ENCODE measurements around the gene TBC1D10A. TPM values are rescaled to one million over a fixed set of nuclear protein-coding genes. Genes with fewer than 3 reads are reported as not detected.

Gene TBC1D10A
- total and polyA plus RNA-seq, 11 donors, result 4.3 to 10.1 (median 7.1) TPM

DNA sequence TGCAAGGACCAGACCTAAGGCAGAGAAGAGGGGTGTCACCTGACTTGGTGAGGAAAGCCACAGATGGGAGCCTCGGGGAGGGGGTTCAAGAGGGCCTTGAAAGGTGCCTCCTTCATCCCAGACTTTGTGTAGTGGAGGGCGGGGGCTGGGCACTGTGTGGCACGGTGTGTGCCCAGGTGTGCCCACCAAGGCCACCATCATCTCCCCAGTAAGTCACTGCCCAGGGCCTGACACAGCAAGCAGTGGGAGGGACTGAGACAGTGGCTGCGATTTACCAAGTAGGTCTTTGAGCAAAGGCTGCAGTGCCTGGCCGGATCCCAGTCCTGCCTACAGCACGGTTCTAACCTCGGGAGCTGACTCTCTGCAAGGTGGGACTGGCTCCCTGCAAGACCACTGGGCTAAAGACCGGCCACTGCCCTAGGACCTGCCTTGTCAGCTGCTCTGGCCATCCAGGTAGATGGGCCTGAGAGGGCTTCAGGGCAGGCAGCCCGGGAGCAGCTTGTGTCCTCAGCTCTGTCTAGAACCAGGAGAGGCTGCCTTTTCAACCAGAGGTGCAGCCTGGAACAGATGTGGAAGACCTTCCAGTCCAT is 61.5 kb downstream of the TBC1D10A start:
- intact Hi-C loops (cut with DNase I), result loop anchor here in 2 of 10 donors (10.0 kb wide), 1 partner anchor 220 kb away; no protein-coding TSS in a partner anchor
- 83 to 93% (median 92%) methylated on average over 8 to 9 of the region's 9 CpGs for WGBS, 4 donors

GRCh38 chr22:30263883-30264282 is 62.9 kb downstream of the TBC1D10A start:
- intact Hi-C loops (cut with DNase I), result loop anchor here (1.0 to 10.0 kb wide), 6 partner anchors 23 to 221 kb away; partner anchors contain the start of gene RNF215 (in 8 of the 10)
- no peak for TF ChIP-seq CTCF (IDR thresholded peaks at IDR 0.05)
- no peak for TF ChIP-seq POLR2A (IDR thresholded peaks at IDR 0.05)
- no peak for ATAC-seq
- 86 to 88% (median 87%) methylated on average over 17 of the region's 17 CpGs; no CpG with 5 or more reads in 1 of the 4 donors for whole genome bisulfite sequencing, 4 donors
- Histone ChIP-seq H3K27me3 (peaks cover 0 to 12% (median 0%) of the 10 kb centered on the region in 9 donors), H3K4me1 (peaks cover 0 to 49% (median 0%) of the 10 kb centered on the region in 12 donors), H3K36me3 (no peaks in the 10 kb centered on the region), H3K9me3 (no peaks in the 10 kb centered on the region), H3K4me3 (peak overlapping the region in 1 of 12 donors; percentile 3), H3K27ac (no peak overlapping the region)
- no peak for DNase-seq

More for the DNA sequence above, 61.5 kb downstream of the TBC1D10A start:
- Histone ChIP-seq H3K4me1 (peaks cover 0 to 50% (median 0%) of the 10 kb centered on the region in 12 donors), H3K4me3 (peak overlapping the region in 1 of 12 donors; percentile 67), H3K9me3 (no peaks in the 10 kb centered on the region), H3K36me3 (no peaks in the 10 kb centered on the region), H3K27me3 (peaks cover 0 to 12% (median 0%) of the 10 kb centered on the region in 9 donors), H3K27ac (peak overlapping the region in 1 of 12 donors; percentile 96)
- TF ChIP-seq POLR2A (IDR thresholded peaks at IDR 0.05), result no peak
- TF ChIP-seq CTCF (IDR thresholded peaks at IDR 0.05), result no peak
- DNase-seq (no peak), ATAC-seq (no peak)

GRCh38 chr22:30262917-30263741 is 63.6 kb downstream of the TBC1D10A start:
- Histone ChIP-seq H3K4me3 (peak overlapping the region in 6 of 12 donors; percentile 3 to 32 (median 11)), H3K4me1 (peaks cover 0 to 43% (median 0%) of the 10 kb centered on the region in 12 donors), H3K27ac (peak overlapping the region in 1 of 12 donors; percentile 32), H3K27me3 (peaks cover 0 to 12% (median 0%) of the 10 kb centered on the region in 9 donors), H3K36me3 (no peaks in the 10 kb centered on the region), H3K9me3 (no peaks in the 10 kb centered on the region)
- intact Hi-C loops (cut with DNase I), result loop anchor here (1.0 to 10.0 kb wide), 6 partner anchors 24 to 222 kb away; partner anchors contain the start of gene RNF215 (in 8 of the 10)
- WGBS, 4 donors, result 6 to 34% (median 30%) methylated on average over 15 to 27 of the region's 27 CpGs
- ATAC-seq (peak in 2 of 4 donors; percentile 49 to 53), DNase-seq (peak; percentile 68 to 87 (median 72))
- TF ChIP-seq CTCF (IDR thresholded peaks at IDR 0.05) (peak; percentile 89 to 99 (median 97)), POLR2A (IDR thresholded peaks at IDR 0.05) (no peak)
